Pancreas (tissue), 10 donors: Measurements from ENCODE around the gene VPS8. TPM values are rescaled to one million over a fixed set of nuclear protein-coding genes. Genes with fewer than 3 reads are reported as not detected.
A peak's percentile ranks its signal among the peaks of the same experiment; 100 is the strongest.

Experiments
- ATAC-seq, 4 donors: fragments of 200-7000 bp; cut with Tn5 transposase; one replicate each; pipeline versions ENCODE4 v1.8.0 to v1.9.1; 2020; ENCODE audit warnings: mild to moderate bottlenecking in 4 of 4, moderate library complexity in 4 of 4
- DNase-seq, 6 donors: peaks; one replicate each; pipeline ENCODE4 v3.0.0-alpha.2; 2020
- FAIRE-seq: peaks from 2 replicates; lab custom pipeline; 2012; peaks lifted over from hg19 to GRCh38; lab: Jason Lieb, UNC
- H3K27ac ChIP-seq, 4 donors: fragments of 200-600 bp; sonication (generic); 1 replicate in 3 of 4; 2 replicates in 1 of 4; pipeline versions ENCODE4 v1.5.0 to v1.8.0; 2020
- H3K27me3 ChIP-seq, 4 donors: fragments of 200-600 bp; one replicate each; pipeline ENCODE4 v1.8.0; 2021
- H3K36me3 ChIP-seq, 3 donors: fragments of 200-600 bp; sonication (generic) in 1 of 3; one replicate each; pipeline versions ENCODE4 v1.5.0 to v1.8.0; 2020 to 2021
- H3K4me1 ChIP-seq, 3 donors: fragments of 200-600 bp; one replicate each; pipeline ENCODE4 v1.8.0; 2021
- H3K4me3 ChIP-seq, 4 donors: fragments of 200-600 bp; sonication (generic) in 2 of 4; one replicate each; pipeline versions ENCODE4 v1.5.0 to v1.8.0; 2020 to 2021
- H3K9me3 ChIP-seq, 4 donors: fragments of 200-600 bp; one replicate each; pipeline ENCODE4 v1.8.0; 2021
- CTCF ChIP-seq, 4 donors: fragments of 200-600 bp; sonication (generic) in 3 of 4; IDR thresholded peaks; one replicate each; pipeline versions ENCODE4 v1.5.0 to v1.8.0; 2021; ENCODE audit warnings: antibody characterized with exemption in 4 of 4
- WGBS, 2 donors: extraction: QIAGEN DNeasy Blood & Tissue Kit; methylation state at CpG; one replicate each; pipeline ENCODE4 v1.1.7; 2013; 5-methylcytosine and 5-hydroxymethylcytosine counted together
- intact Hi-C, 3 donors: fragments of 100-400 bp; cut with DNase I; formaldehyde crosslinking; loops; one replicate each; pipeline versions ENCODE4 v1.11.1 to v1.14.2; 2022
- polyA plus RNA-seq, 2 donors: library from polyadenylated mRNA; stranded (reverse); fragments of 200-250 nt; gene quantifications; one replicate each; pipeline ENCODE4 v1.2.3, GENCODE V29; 2013
- total RNA-seq, 6 donors: library from RNA; stranded (reverse); fragmentation: NEBNext Ultra II Directional in 4 of 6; extraction: Animal tissue kit (Norgen Biotek cat#: 25700) in 4 of 6; gene quantifications; one replicate each; pipeline versions ENCODE4 v1.2.1 to v1.2.4, GENCODE V29; 2021 to 2023
- donor health status: healthy with polysubstance abuse.
- donor health status: DM: no; HTN: no; CAD: no; lungs with moderate emphysema.
- donor health status: DM: no; HTN: no; CAD: no.
- donor health status: control.
- donor health status: control.
- donor health status: Bipolar disorder and iron deficiency.
- donor health status: DM: yes; HTN: yes; CAD: no.
- donor health status: DM: no; HTN: no; CAD: no.
- donor health status: DM: no; HTN: no; CAD: no.
- donor health status: DM: yes; HTN: yes; CAD: no.

VPS8 gene
- total and polyA plus RNA-seq, 8 donors: 7.9 to 37.5 (median 19.2) TPM

GRCh38 chr3:184783319-184783718 lies 28.6 kb upstream of the VPS8 start:
- no peak for FAIRE-seq
- no peak for TF ChIP-seq CTCF (IDR thresholded peaks at IDR 0.05)
- Histone ChIP-seq H3K27me3 (no peaks in the 10 kb centered on the region), H3K4me3 (no peak overlapping the region), H3K36me3 (no peaks in the 10 kb centered on the region), H3K9me3 (no peaks in the 10 kb centered on the region), H3K27ac (no peak overlapping the region), H3K4me1 (peaks cover 7% of the 10 kb centered on the region in 3 donors)
- no peak for ATAC-seq
- DNase-seq: no peak
- WGBS, 2 donors: 92 to 95% methylated on average over 7 of the region's 7 CpGs
- intact Hi-C loops: no loop called here

GRCh38 chr3:184784731-184785500 lies 27.1 kb upstream of the VPS8 start:
- ATAC-seq (no peak), DNase-seq (no peak), FAIRE-seq (no peak)
- TF ChIP-seq CTCF (IDR thresholded peaks at IDR 0.05): no peak
- no peak overlapping the region for H3K27ac ChIP-seq
- no peak overlapping the region for H3K4me3 ChIP-seq
- H3K27me3 ChIP-seq: no peaks in the 10 kb centered on the region
- no peaks in the 10 kb centered on the region for H3K36me3 ChIP-seq
- 74 to 84% methylated on average over 13 of the region's 13 CpGs for WGBS, 2 donors
- H3K4me1 ChIP-seq: peaks cover 7 to 15% (median 10%) of the 10 kb centered on the region in 3 donors
- intact Hi-C loops: no loop called here
- no peaks in the 10 kb centered on the region for H3K9me3 ChIP-seq

- no peak for FAIRE-seq
Observed at GRCh38 chr3:184785890-184786279, 26.1 kb upstream of the VPS8 start.

GRCh38 chr3:184786280-184786941 lies 25.6 kb upstream of the VPS8 start:
- no peaks in the 10 kb centered on the region for H3K9me3 ChIP-seq
- no peak overlapping the region for H3K4me3 ChIP-seq
- ATAC-seq: peak in 2 of 4 donors; percentile 64 to 77
- H3K4me1 ChIP-seq: peaks cover 5 to 11% (median 10%) of the 10 kb centered on the region in 3 donors
- no peaks in the 10 kb centered on the region for H3K36me3 ChIP-seq
- WGBS, 2 donors: 45 to 59% methylated on average over 10 of the region's 10 CpGs
- DNase-seq: no peak
- no peak for TF ChIP-seq CTCF (IDR thresholded peaks at IDR 0.05)
- no peak overlapping the region for H3K27ac ChIP-seq
- FAIRE-seq: no peak
- H3K27me3 ChIP-seq: no peaks in the 10 kb centered on the region
- intact Hi-C loops: no loop called here

More at GRCh38 chr3:184785890-184786279, 26.1 kb upstream of the VPS8 start:
- no peak for ATAC-seq
- Histone ChIP-seq H3K36me3 (no peaks in the 10 kb centered on the region), H3K4me1 (peaks cover 7 to 15% (median 11%) of the 10 kb centered on the region in 3 donors), H3K4me3 (no peak overlapping the region), H3K27me3 (no peaks in the 10 kb centered on the region), H3K9me3 (no peaks in the 10 kb centered on the region), H3K27ac (no peak overlapping the region)
- WGBS, 2 donors: 83 to 85% methylated on average over 12 of the region's 12 CpGs
- no peak for DNase-seq
- intact Hi-C loops: no loop called here
- TF ChIP-seq CTCF (IDR thresholded peaks at IDR 0.05): no peak
